ENCODE measurements around the gene CORO7.
"Not testable (repeated sequence)": the region's sequence is repeated elsewhere in the genome, so short reads cannot be mapped to it uniquely, and the experiment has no call there.

CORO7 gene

DNA sequence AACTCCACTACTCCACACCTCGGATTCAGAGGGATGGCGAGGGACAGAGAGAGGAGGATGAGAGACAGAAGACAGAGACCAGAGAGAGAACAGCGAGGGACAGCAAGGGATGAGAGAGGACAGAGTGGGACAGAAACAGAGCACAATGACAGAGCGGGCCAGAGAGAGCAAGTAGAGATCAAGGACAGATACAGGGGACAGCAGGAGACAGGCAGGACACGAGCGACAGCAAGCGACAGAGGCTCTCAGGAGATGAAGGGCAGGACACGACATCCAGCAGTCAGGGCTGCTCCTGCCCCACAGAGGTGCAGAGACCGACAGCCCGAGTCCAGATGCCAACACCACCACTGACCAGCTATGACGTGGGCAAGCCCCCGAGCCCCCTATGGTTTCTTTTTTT lies 14.9 kb downstream of the CORO7 start:
- DNase-seq: no peak

DNA sequence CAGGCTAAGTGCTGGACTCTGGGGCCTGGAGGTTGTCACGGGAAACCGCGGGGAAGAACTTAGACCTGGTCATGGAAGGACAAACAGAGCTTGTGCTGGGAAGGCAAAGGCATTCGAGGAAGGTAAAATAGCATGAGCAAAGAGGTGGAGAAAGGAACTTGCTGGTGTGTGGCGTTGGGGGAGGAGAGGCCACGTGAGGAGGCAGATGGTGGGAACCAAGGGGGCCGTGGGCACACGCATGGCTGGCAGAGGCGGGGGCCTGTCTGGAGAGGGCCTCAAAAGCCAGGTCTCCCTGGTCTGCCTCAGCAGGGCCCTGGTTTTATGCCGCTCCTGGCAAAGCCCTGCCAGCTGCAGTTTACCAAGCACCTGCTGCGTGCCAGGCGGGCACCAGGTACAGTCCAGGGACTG lies 15.3 kb downstream of the CORO7 start:
- no peak for DNase-seq

DNA sequence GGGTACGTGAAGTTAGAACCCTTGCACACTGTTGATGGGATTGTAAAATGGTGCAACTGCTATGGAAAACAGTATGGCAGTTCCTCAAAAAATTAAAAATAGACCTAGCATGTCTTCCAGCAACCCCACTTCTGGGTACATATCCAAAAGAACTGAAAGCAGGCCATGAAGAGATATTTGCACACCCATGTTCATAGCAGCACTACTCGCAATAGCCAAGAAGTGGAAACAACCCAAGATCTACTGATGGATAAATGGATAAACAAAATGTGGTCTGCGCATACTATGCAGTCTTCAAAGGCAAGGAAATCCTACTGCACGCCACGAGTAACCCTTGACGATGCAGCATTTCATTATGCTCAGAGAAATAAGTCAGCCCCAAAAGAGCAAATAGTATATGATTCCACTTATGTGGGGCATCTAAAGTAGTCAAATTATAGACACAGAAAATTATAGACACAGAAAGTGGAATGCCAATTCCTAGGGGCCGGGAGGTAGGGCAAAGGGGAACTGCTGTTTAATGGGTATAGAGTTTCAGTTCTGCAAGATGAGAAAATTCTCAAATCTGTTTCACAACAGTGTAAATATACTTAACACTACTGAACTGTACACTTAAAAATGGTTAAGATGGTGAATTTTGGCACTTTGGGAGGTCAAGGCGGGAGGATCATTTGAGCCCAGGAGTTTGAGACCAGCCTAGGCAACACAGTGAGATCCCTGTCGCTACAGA lies 17.2 kb downstream of the CORO7 start:
- no peak for DNase-seq

DNA sequence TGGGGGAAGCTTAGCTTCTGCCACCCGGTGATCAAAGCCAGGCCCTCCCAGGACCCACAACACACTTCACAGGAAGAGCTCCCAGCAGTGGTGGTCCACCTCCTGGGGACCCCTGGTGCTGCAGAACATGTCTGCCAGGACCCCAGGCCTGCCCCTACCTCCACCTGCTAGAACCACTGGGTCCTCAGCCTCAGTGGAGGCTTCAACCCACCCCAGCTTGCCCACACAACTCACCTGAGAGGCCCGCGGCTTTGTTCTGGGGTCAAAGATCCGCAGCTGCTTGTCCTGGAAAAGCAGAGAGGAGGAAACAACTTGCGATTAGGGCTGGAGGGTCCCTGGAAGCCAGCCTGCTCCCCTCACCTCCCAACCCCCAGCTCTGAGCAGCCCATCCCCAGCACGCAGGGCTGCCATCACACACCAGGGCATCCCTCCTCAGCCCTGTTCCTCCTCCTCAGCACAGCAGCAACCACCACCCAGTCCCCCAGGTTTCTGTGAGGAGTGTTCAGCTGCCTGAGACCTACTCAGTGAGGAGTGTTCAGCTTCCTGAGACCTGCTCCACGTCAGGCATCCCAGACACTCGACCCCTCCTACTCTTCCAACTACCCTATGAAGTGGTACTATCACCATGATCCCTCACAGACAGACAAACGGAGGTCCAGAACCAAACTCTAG lies 21.2 kb downstream of the CORO7 start:
- DNase-seq: no peak

DNA sequence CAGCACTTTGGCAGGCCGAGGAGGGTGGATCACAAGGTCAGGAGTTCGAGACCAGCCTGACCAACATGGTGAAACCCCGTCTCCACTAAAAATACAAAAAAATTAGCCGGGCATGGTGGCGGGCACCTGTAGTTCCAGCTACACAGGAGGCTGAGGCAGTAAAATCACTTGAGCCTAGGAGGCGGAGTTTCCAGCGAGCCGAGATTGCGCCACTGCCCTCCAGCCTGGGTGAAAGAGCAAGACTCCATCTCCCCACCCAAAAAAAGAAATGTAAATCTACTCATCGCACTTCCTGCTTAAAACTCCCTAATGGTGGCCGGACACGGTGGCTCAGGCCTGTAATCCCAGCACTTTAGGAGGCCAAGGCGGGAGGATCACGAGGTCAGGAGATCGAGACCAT lies 22.5 kb downstream of the CORO7 start:
- DNase-seq: not testable (repeated sequence)

DNA sequence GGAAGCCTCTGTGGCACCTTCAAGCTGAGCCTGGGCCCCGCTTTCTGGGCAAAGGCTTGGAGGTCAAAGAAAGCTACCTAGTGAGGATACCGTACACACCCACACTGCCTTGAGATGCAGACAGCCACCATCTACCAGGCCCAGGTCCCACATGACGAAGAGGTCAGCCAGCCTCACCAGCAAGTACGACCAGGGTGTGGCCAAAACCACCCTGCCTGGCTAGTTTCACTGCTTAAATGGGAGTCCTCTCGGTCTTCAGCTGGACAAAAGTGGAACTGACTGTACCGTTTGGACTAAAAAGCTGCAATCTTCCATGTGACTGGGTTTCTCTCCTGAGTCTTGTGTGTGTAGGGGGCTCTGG lies 23.2 kb downstream of the CORO7 start:
- DNase-seq: no peak

DNA sequence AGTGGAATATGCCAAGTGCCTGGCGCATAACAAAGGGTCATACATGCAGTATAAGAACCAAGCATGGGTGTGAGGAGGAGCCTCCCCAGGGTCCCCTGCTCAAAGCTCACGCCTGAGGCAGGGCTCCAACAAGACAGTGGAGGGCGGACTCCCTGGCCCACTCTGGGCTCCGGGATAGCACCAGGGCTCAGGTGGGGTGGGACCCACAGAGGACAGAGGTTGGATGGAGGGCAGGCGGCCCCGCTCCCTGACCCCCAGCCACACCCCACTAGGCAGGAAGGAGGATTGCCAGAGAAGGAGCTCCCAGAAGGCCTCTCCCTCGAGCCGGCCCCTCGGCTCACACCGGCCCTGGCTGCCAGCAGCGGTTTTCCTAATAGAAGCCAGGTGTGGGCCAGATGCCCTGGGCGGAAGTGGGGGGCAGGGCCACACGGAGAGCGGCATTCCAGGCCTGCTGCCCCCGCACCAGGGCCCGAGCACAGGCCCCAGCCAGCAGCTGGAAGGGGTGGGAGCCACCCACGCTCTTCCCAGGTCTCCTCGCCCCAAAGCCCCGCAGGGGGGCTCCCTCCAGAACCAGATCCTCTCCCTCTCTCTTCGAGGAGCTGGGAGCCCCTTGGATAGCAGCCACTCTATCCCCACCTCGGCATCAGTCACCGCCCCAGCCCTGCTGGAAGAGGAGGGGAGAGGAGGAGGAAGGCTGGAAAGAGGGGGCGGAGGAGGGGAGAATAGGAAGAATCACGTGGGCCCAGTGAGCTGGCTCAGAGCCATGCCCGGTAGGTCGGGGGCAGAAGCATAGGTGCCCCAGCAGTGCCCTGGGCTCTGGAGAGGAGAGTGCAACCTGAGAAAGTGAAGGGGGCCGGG lies 23.8 kb downstream of the CORO7 start:
- DNase-seq: no peak

DNA sequence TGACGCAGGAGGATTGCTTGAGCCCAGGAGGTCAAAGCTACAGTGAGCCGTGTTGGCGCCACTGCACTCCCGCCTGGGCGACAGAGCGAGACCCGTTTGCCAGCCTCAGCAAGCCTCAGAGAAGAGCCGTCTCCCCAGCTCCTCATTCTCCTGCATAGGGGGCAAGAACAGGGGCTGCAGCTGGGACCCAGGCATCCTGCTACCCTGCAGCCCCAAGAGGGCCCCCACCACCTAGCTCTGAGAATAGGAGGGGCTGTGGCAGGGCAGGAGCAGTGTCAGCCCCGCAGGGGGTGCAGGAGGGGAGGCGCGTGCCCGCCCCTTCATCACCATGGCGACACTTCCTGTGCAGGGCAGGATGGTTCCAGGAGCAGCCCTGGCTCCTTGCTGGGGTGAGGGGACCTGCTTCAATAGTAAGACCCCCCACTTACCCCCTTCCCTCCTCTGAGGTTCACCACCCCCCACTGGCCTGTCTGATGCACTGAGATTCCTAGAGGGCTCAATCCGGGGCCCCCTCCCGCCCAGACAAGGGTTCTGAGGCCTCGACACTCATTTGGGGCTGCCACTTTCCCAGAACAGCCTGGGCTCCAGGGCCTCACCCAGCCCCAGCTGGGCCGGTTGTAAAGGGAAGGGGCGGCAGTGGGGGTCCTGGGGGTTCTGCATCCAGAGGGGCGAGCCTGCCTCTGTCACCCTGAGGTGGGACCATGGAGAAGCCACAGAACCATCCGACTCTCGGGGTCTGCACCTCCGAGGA lies 24.6 kb downstream of the CORO7 start:
- DNase-seq: no peak

DNA sequence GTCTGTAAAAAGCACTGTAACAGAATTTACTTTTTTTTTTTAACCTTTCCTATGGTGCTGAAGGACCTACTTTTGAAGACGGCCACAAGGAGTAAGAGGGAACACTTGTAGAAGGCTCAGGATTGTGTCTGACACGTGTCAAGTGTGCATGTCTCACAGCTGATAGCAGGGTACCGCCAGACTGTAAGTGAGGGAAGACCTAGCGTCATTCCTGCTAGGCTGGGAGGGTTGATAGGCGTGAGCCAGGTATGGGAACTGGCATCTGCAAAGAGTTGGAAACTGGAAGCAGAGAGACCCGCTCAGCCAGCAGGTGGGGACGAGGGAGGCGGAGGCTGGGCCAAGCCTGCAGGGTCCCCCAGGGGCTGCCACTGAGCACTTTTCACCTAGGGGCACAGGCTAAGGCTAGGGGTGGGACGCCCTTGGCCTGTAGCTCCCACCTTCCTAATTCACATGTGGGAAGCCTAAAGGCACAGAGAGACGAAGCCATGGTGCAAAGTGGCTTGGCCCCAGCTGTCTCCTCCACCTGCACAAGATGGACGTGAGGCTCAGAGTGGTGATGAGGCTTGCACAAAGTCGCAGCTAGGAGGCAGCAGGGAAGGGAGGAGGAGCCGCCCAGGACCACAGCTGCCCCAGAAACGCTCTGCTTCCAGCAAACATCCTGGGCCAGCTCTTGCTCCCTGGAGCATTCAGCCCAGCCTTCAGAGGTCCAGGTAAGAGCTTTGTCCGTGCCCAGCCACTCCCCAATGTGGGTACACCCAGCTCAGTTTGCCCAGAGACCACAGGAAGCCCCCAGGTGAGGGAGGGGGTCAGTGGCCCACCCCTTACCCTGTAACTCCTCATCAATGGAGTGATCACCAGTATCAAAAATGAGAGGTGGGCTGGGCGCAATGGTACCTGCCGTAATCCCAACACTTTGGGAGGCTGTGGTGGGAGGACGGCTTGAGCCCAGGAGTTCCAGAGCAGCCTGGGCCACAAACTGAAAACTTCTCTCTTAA lies 25.8 kb downstream of the CORO7 start:
- no peak for DNase-seq

DNA sequence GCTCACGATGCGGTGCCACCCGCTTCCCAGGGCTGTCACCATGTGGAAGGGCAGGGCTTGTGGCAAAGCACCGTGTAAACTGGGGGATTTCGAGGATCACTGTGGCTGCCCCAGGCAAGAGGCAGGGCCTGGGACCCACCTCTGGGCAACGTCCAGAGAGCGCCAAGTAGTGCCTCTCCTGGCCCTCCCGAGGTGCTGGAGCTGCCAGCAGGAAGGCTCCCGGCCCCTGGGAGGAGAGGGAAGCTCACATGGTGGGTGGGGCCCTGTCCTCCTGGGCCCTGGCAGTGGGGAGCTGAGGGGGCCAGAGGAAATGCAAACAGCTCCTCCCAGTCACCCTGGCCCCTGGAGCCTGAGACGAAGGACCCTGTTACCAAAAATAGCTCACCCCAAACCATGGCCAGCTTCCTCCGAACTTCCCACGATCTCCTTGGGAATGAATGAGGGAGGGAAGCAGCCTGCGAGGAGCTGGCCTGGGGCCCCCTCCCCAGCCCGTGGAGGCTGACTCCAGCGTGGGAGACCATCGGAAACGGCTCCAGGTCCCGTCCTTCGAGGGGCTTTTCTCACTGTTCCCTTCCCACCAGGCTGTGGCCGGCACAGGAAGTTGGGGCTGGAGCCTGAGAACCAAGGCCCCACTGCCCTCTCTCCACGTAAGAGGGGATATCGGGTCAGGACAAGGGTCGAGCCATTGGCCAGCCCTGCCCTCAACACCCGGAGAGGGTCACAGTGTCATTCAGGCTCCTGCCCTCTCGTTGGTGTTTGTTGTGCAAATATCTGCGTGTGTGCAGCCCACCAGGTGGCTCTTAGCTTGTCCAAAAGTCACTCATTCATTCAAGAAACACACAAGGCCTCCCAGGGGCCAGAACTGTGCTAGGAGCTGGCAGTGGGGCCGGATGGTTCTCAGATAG lies 27.1 kb downstream of the CORO7 start:
- no peak for DNase-seq

DNA sequence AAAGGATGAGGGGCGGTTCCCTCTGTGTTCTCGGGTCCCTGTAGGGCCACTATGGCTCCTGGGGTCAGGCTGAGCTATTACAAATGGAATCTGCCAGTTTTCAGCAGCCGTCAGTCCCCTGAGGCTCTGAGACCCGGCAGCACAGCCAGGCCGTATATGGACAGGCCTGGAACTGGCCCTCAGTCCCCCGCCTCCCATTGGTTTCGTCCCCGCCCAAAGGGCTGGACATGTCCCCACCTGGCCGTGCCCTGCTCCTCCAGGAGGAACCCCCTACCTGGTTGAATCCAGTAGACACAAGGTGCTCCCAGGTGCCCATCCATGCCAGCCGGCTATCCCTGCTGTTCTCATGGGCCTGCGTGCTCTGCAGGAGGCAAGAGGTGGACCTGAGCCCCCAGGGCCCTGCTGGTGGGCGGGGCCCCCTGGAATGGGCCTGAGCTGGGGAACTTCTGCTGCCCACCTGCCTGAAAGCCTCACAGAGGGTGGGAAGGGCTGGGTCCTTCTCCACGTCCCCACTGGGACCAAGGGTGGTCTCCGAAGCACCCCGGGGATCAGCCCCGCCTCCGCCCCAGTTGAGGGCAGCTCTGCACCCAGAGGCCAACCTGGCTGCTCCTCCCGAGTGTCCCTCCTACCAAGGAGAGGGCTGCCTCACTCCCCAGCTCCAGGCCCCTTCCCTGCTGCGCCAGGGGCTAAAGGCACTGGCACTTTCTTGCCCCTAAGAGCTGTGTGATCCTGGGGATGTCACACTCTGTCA lies 27.9 kb downstream of the CORO7 start:
- DNase-seq: no peak

DNA sequence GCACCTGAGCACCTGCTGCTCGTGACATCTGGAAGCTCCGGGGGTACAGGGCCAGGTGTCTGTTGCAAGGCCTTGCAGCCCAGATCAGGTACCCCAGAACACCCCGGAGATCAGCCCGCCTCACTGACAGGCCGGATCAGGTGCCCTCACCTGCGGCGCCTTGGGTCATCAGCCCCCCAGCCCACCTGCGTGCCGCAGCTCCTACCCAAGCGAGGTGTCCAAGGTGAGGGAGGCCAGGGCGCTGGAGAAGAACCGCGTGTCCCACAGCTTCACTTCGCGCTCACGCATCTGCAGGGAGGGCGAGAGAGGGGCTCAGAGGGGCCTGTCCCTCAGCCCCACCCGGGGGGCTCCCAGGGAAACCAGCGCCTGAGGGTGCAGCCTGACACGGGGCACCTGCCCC lies 28.6 kb downstream of the CORO7 start:
- no peak for DNase-seq

DNA sequence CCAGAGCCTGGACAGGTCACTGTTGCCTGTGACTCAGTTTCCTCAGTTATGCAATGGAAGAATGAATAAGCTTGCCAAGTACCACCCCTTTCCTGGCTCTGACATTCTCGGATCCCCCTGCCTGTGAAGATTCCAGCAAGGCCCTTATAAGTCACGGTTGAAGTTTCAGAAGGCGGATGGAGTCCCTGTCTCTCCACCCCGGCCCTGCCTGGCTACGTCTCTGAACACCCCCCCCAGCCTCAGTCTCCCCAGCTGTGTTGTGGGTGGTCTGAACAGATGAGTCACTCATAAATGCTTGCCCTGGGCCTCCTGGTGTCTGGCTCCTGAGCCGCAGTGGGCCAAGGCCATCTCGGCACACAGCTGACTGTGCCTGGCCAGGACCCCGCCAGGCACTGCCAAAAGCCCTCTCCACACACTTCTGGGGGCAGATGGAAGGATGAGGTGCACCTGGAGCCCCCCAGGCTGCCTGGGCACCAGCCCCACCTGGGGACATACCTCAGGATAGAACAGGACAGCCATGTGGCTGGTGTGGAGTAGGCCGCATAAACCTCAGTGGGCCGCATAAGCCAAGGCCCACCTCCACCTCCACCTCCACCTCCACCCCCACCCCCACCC lies 29.3 kb downstream of the CORO7 start:
- DNase-seq: no peak

DNA sequence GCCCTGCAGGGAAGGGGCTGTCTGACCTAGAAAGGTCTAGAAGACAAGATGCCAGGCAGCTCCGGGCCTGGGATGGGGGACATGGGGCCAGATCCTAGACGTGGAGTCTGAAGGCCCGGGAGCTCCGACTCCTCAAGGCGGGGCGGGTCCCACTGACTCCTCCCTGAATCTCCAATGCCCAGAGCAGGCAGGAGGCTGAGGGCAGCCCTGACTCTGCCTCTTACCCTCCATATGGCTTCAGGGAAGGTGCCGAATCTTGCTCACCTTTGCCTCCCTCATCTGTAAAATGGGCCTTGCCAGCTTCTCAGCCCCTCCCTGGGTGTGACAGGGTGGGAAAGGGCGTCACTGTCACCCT lies 30.0 kb downstream of the CORO7 start:
- no peak for DNase-seq

DNA sequence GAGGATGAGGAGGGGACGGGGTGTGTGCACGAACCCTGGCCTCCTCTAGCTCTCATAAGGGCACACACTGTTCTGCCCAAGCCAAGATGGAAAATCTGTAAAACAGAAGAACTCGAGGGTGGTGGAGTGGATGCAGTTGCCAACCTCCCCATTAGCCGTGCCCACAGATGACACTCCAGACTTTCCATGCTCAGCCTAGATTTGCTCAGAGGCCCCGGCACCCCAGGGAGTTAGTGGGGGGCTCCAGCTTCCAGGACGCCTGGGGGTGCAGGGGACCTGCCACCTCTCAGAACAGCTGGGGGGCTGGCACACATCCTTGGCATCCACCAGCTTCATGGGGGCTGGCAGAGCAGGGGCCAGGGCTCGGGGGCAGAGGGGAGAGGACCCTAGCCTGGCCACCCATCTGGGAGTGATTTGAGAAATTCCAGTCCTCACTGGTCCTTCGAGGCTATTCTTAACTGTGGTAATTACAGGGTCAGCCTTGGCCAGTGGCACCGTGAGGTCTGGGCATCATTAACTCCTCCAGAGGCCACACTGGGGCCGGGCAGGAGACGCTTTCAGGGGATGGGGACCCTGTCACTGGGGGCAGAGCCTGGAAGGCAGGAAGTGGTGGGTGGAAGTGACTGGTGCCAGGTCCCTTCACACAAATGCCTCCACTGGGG lies 30.5 kb downstream of the CORO7 start:
- no peak for DNase-seq

DNA sequence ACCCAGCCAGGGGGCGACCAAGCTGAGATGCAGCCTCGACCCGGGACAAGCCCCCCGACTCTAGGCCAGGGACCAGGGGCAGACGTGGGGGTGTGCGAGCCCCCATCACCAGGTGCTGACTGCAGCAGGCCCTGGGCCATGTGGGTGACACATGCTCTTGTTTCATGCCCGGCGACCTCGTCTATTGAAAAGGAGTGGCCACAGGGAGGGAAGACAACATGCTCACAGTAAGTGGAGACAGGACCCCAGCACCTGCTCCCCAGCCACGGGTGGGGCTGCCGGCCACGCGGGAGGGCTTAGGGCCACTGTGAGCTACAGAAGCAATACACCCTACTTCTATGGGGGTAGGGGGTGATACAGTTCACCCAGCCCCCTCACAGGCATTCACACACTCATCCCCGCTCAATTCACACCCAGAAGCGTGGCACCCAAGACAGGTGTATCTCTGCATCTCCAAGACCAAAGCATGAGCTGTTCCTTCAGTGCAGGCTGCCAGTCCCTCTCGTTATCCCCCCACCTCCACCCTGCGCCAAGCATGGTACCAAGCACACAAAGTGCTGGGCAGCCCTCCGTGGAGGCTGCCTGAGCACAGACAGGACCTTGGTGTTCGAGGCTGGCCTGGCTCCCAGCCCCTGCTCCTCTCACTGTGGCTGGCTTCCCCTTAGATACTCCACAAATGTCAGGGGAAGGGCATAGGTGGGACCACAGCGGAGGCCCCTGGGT lies 31.2 kb downstream of the CORO7 start:
- no peak for DNase-seq

DNA sequence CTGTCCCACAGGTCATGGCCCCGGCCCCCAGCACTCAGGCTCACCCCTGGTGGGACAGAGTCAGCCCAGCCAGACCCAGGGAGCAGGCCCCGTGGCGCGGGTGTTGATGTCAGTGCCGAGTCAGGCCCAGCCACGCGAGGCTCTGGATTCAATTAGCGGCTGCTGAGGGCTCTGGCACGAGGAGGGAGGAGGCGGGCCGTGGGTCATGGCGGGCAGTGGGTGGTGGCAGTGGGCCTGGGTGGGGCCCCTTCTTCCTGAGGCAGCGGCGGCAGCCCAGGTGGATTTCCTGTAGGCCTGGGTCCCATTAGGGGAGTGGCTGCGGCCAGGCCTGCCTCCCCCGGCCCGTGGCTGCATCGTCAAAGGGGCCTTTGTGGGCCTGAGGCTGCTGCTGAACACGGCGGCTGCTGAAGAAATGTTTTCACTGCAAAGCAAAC lies 31.9 kb downstream of the CORO7 start:
- DNase-seq: no peak
